ENCODE measurements around the gene DPP6. TPM values are rescaled to one million over a fixed set of nuclear protein-coding genes. Genes with fewer than 3 reads are reported as not detected.

The DPP6 gene
- total and polyA plus RNA-seq, 5 donors from 2014 or later = not detected

GRCh38 chr7:154484943-154485342, 432.7 kb downstream of the DPP6 start:
- Mint-ChIP-seq H3K9me3 (peaks cover 0 to 7% (median 4%) of the 10 kb centered on the region in 7 donors), H3K36me3 (no peaks in the 10 kb centered on the region), H3K4me1 (no peaks in the 10 kb centered on the region), H3K4me3 (no peak overlapping the region), H3K27me3 (no peaks in the 10 kb centered on the region), H3K27ac (no peak overlapping the region)
- no peak overlapping the region for H3K27ac ChIP-seq (ENCODE audit: insufficient read depth, low read length, poor library complexity, severe bottlenecking)
- no peaks in the 10 kb centered on the region for H3K36me3 ChIP-seq (ENCODE audit: control insufficient read depth, insufficient read depth, low read length)
- H3K4me1 ChIP-seq (ENCODE audit: control insufficient read depth, insufficient read depth, low read length, poor library complexity, severe bottlenecking) = no peaks in the 10 kb centered on the region
- H3K9me3 ChIP-seq (ENCODE audit: control insufficient read depth in 2 of 2, low read length in 2 of 2) = no peaks in the 10 kb centered on the region
- DNase-seq (no peak), ATAC-seq (ENCODE audit: low read depth in 2 of 2) (no peak)
- H3K4me3 ChIP-seq (ENCODE audit: low read depth, low read length) = no peak overlapping the region
- no peaks in the 10 kb centered on the region for H3K27me3 ChIP-seq (ENCODE audit: control insufficient read depth, insufficient read depth, low read length)

DNA sequence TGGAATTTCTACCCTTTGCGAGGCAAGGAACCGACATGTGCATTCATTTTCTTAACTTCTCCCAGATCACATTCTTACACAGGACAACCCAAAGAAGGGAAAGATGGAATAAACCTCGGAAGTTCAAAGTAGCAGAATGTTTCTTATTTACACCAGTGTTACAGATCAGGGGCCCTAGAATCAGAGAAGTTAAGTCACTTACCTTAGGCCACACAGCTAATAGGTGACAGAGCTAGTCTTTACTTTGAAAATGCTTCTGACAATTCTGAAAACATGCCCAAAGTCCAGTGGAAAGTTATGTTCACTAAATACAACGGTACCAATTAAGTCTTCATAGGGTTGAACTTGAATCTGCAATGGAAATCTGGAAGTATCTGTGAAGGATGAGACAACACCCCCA, 437.7 kb downstream of the DPP6 start:
- Histone ChIP-seq H3K27me3 (ENCODE audit: control insufficient read depth, insufficient read depth, low read length) (no peaks in the 10 kb centered on the region), H3K27ac (ENCODE audit: insufficient read depth, low read length, poor library complexity, severe bottlenecking) (no peak overlapping the region), H3K4me3 (ENCODE audit: low read depth, low read length) (no peak overlapping the region), H3K4me1 (ENCODE audit: control insufficient read depth, insufficient read depth, low read length, poor library complexity, severe bottlenecking) (no peaks in the 10 kb centered on the region), H3K36me3 (ENCODE audit: control insufficient read depth, insufficient read depth, low read length) (no peaks in the 10 kb centered on the region), H3K9me3 (ENCODE audit: control insufficient read depth in 2 of 2, low read length in 2 of 2) (no peaks in the 10 kb centered on the region)
- Mint-ChIP-seq H3K27me3 (no peaks in the 10 kb centered on the region), H3K4me1 (no peaks in the 10 kb centered on the region), H3K27ac (no peak overlapping the region), H3K4me3 (peak overlapping the region in 1 of 4 donors; percentile 15), H3K36me3 (no peaks in the 10 kb centered on the region), H3K9me3 (peaks cover 0 to 12% (median 4%) of the 10 kb centered on the region in 7 donors)
- DNase-seq (no peak), ATAC-seq (ENCODE audit: low read depth in 2 of 2) (no peak)

- Mint-ChIP-seq H3K4me3 (no peak overlapping the region), H3K27me3 (no peaks in the 10 kb centered on the region), H3K27ac (no peak overlapping the region), H3K36me3 (no peaks in the 10 kb centered on the region), H3K9me3 (peaks cover 0 to 14% (median 5%) of the 10 kb centered on the region in 7 donors), H3K4me1 (no peaks in the 10 kb centered on the region)
- H3K4me1 ChIP-seq (ENCODE audit: control insufficient read depth, insufficient read depth, low read length, poor library complexity, severe bottlenecking) = no peaks in the 10 kb centered on the region
- no peak overlapping the region for H3K27ac ChIP-seq (ENCODE audit: insufficient read depth, low read length, poor library complexity, severe bottlenecking)
- no peaks in the 10 kb centered on the region for H3K36me3 ChIP-seq (ENCODE audit: control insufficient read depth, insufficient read depth, low read length)
- H3K4me3 ChIP-seq (ENCODE audit: low read depth, low read length) = no peak overlapping the region
- DNase-seq = no peak
- H3K27me3 ChIP-seq (ENCODE audit: control insufficient read depth, insufficient read depth, low read length) = no peaks in the 10 kb centered on the region
- H3K9me3 ChIP-seq (ENCODE audit: control insufficient read depth in 2 of 2, low read length in 2 of 2) = no peaks in the 10 kb centered on the region
- no peak for ATAC-seq (ENCODE audit: low read depth in 2 of 2)
Observed at GRCh38 chr7:154493594-154493993, 441.4 kb downstream of the DPP6 start.

GRCh38 chr7:154497751-154498150, 445.6 kb downstream of the DPP6 start:
- Histone ChIP-seq H3K36me3 (ENCODE audit: control insufficient read depth, insufficient read depth, low read length) (no peaks in the 10 kb centered on the region), H3K27me3 (ENCODE audit: control insufficient read depth, insufficient read depth, low read length) (no peaks in the 10 kb centered on the region), H3K4me3 (ENCODE audit: low read depth, low read length) (no peak overlapping the region), H3K9me3 (ENCODE audit: control insufficient read depth in 2 of 2, low read length in 2 of 2) (no peaks in the 10 kb centered on the region), H3K27ac (ENCODE audit: insufficient read depth, low read length, poor library complexity, severe bottlenecking) (no peak overlapping the region), H3K4me1 (ENCODE audit: control insufficient read depth, insufficient read depth, low read length, poor library complexity, severe bottlenecking) (no peaks in the 10 kb centered on the region)
- no peak overlapping the region for H3K27ac Mint-ChIP-seq
- H3K27me3 Mint-ChIP-seq = no peaks in the 10 kb centered on the region
- no peaks in the 10 kb centered on the region for H3K36me3 Mint-ChIP-seq
- ATAC-seq (ENCODE audit: low read depth in 2 of 2) (no peak), DNase-seq (no peak)
- H3K9me3 Mint-ChIP-seq = peaks cover 1 to 21% (median 6%) of the 10 kb centered on the region in 7 donors
- no peaks in the 10 kb centered on the region for H3K4me1 Mint-ChIP-seq
- H3K4me3 Mint-ChIP-seq = no peak overlapping the region

DNA sequence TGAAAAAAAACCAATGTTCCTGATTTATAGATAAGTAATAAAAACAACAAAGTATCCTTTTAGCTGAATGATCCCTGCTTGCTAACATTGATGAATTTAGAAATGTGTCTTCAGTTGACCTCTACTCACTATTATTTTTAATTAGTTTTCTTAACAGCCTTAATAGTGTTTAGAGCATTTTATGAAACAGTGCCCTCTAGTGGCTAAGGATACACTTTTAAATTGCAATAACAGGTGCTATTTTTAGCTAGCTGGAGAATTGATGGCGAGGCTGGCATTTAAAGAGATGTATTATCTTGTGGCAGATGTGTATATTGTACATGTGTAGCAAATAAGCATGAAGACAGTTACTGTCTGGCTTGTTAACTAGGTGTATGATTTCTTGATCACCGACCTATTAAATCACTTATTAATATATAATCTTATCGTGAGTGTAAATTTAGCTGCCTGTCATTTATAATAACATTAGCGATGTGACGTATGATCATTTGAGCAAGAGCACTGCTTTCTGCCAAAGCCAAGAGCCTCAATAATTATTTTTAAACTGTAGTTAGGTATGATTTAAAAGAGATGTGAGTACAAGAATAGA, 451.9 kb downstream of the DPP6 start:
- Mint-ChIP-seq H3K27ac (no peak overlapping the region), H3K9me3 (peaks cover 0 to 16% (median 1%) of the 10 kb centered on the region in 7 donors), H3K36me3 (no peaks in the 10 kb centered on the region), H3K27me3 (no peaks in the 10 kb centered on the region), H3K4me3 (no peak overlapping the region), H3K4me1 (no peaks in the 10 kb centered on the region)
- H3K4me1 ChIP-seq (ENCODE audit: control insufficient read depth, insufficient read depth, low read length, poor library complexity, severe bottlenecking) = no peaks in the 10 kb centered on the region
- no peak overlapping the region for H3K4me3 ChIP-seq (ENCODE audit: low read depth, low read length)
- no peaks in the 10 kb centered on the region for H3K9me3 ChIP-seq (ENCODE audit: control insufficient read depth in 2 of 2, low read length in 2 of 2)
- no peaks in the 10 kb centered on the region for H3K27me3 ChIP-seq (ENCODE audit: control insufficient read depth, insufficient read depth, low read length)
- ATAC-seq (ENCODE audit: low read depth in 2 of 2) (no peak), DNase-seq (peak in 1 of 3 donors; percentile 46)
- H3K27ac ChIP-seq (ENCODE audit: insufficient read depth, low read length, poor library complexity, severe bottlenecking) = no peak overlapping the region
- no peaks in the 10 kb centered on the region for H3K36me3 ChIP-seq (ENCODE audit: control insufficient read depth, insufficient read depth, low read length)

GRCh38 chr7:154504918-154505317, 452.7 kb downstream of the DPP6 start:
- no peaks in the 10 kb centered on the region for H3K4me1 ChIP-seq (ENCODE audit: control insufficient read depth, insufficient read depth, low read length, poor library complexity, severe bottlenecking)
- DNase-seq = no peak
- no peaks in the 10 kb centered on the region for H3K4me1 Mint-ChIP-seq
- H3K4me3 ChIP-seq (ENCODE audit: low read depth, low read length) = no peak overlapping the region
- no peaks in the 10 kb centered on the region for H3K36me3 ChIP-seq (ENCODE audit: control insufficient read depth, insufficient read depth, low read length)
- H3K36me3 Mint-ChIP-seq = no peaks in the 10 kb centered on the region
- H3K9me3 Mint-ChIP-seq = peaks cover 0 to 16% (median 1%) of the 10 kb centered on the region in 7 donors
- no peak overlapping the region for H3K27ac ChIP-seq (ENCODE audit: insufficient read depth, low read length, poor library complexity, severe bottlenecking)
- H3K4me3 Mint-ChIP-seq = no peak overlapping the region
- ATAC-seq (ENCODE audit: low read depth in 2 of 2) = no peak
- no peaks in the 10 kb centered on the region for H3K27me3 Mint-ChIP-seq
- no peak overlapping the region for H3K27ac Mint-ChIP-seq
- H3K9me3 ChIP-seq (ENCODE audit: control insufficient read depth in 2 of 2, low read length in 2 of 2) = no peaks in the 10 kb centered on the region
- H3K27me3 ChIP-seq (ENCODE audit: control insufficient read depth, insufficient read depth, low read length) = no peaks in the 10 kb centered on the region

- no peaks in the 10 kb centered on the region for H3K27me3 Mint-ChIP-seq
- no peak overlapping the region for H3K4me3 Mint-ChIP-seq
- Histone ChIP-seq H3K4me3 (ENCODE audit: low read depth, low read length) (no peak overlapping the region), H3K4me1 (ENCODE audit: control insufficient read depth, insufficient read depth, low read length, poor library complexity, severe bottlenecking) (no peaks in the 10 kb centered on the region), H3K36me3 (ENCODE audit: control insufficient read depth, insufficient read depth, low read length) (no peaks in the 10 kb centered on the region), H3K27me3 (ENCODE audit: control insufficient read depth, insufficient read depth, low read length) (no peaks in the 10 kb centered on the region), H3K9me3 (ENCODE audit: control insufficient read depth in 2 of 2, low read length in 2 of 2) (no peaks in the 10 kb centered on the region), H3K27ac (ENCODE audit: insufficient read depth, low read length, poor library complexity, severe bottlenecking) (no peak overlapping the region)
- no peaks in the 10 kb centered on the region for H3K36me3 Mint-ChIP-seq
- peaks cover 0 to 16% (median 1%) of the 10 kb centered on the region in 7 donors for H3K9me3 Mint-ChIP-seq
- no peak overlapping the region for H3K27ac Mint-ChIP-seq
- H3K4me1 Mint-ChIP-seq = no peaks in the 10 kb centered on the region
- DNase-seq = no peak
- ATAC-seq (ENCODE audit: low read depth in 2 of 2) = no peak
Observed at GRCh38 chr7:154505362-154505761, 453.2 kb downstream of the DPP6 start.

DNA sequence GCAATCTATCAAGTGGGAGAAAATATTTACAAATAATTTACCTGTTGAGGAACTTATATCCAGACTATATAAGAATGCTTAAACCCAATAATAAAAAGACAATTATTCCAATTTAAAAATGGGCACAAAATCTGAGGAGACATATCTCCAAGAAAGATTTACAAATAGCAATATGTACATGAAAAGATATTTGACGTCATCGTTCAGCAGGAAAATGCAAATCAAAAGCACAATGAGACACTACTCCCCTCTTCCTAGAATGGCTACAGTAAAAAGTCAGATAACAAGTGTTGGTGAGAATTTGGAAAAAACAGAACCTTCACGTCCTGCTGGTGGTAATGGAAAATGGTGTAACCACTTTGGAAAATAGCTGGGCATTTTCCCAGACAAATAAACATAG, 457.0 kb downstream of the DPP6 start:
- Histone ChIP-seq H3K36me3 (ENCODE audit: control insufficient read depth, insufficient read depth, low read length) (no peaks in the 10 kb centered on the region), H3K4me1 (ENCODE audit: control insufficient read depth, insufficient read depth, low read length, poor library complexity, severe bottlenecking) (no peaks in the 10 kb centered on the region), H3K27me3 (ENCODE audit: control insufficient read depth, insufficient read depth, low read length) (no peaks in the 10 kb centered on the region), H3K27ac (ENCODE audit: insufficient read depth, low read length, poor library complexity, severe bottlenecking) (no peak overlapping the region), H3K4me3 (ENCODE audit: low read depth, low read length) (no peak overlapping the region), H3K9me3 (ENCODE audit: control insufficient read depth in 2 of 2, low read length in 2 of 2) (no peaks in the 10 kb centered on the region)
- Mint-ChIP-seq H3K27me3 (no peaks in the 10 kb centered on the region), H3K36me3 (no peaks in the 10 kb centered on the region), H3K9me3 (peaks cover 0 to 5% (median 0%) of the 10 kb centered on the region in 7 donors), H3K4me1 (no peaks in the 10 kb centered on the region), H3K27ac (no peak overlapping the region), H3K4me3 (no peak overlapping the region)
- DNase-seq (no peak), ATAC-seq (ENCODE audit: low read depth in 2 of 2) (no peak)
